Type B pancreatic cell (in vitro differentiated cells): ENCODE measurements around the gene EYS. TPM values are rescaled to one million over a fixed set of nuclear protein-coding genes. Genes with fewer than 3 reads are reported as not detected.
"Not testable (repeated sequence)": the region's sequence is repeated elsewhere in the genome, so short reads cannot be mapped to it uniquely, and the experiment has no call there.

ENCODE experiments used
- DNase-seq: peaks from one replicate; pipeline ENCODE4 v3.0.0; 2021; ENCODE audit warnings: mixed read lengths; ENCODE audit not compliant: unreplicated experiment; ENCODE audit errors: extremely low spot score
- H3K27ac Mint-ChIP-seq: 2 replicates; pipeline ENCODE4 v1.8.0; 2021; ENCODE audit warnings: mild to moderate bottlenecking, mixed read lengths
- H3K27me3 Mint-ChIP-seq: 2 replicates; pipeline ENCODE4 v1.8.0; 2021; ENCODE audit warnings: mixed read lengths
- H3K36me3 Mint-ChIP-seq: 2 replicates; pipeline ENCODE4 v1.8.0; 2021; ENCODE audit warnings: mixed read lengths
- H3K4me1 Mint-ChIP-seq: one replicate; pipeline ENCODE4 v1.8.0; 2021; ENCODE audit warnings: mixed read lengths; ENCODE audit not compliant: unreplicated experiment
- H3K4me3 Mint-ChIP-seq: 2 replicates; pipeline ENCODE4 v1.8.0; 2021; ENCODE audit warnings: mild to moderate bottlenecking, mixed read lengths
- H3K9me3 Mint-ChIP-seq: 2 replicates; pipeline ENCODE4 v1.8.0; 2021; ENCODE audit warnings: mixed read lengths
- total RNA-seq: library from RNA; stranded (reverse); gene quantifications from 2 replicates; pipeline ENCODE4 v1.2.1, GENCODE V29; 2021; ENCODE audit warnings: low replicate concordance
- TF ChIP-seq, protein P1 (sequence below): fragments of 200-600 bp; sonication (generic); conservative IDR thresholded peaks from 2 replicates; pipeline ENCODE4 v1.5.0; 2021; ENCODE audit warnings: antibody characterized with exemption, mild to moderate bottlenecking

Gene EYS
- total RNA-seq, 1 donor from 2014 or later = 1.5 TPM

DNA sequence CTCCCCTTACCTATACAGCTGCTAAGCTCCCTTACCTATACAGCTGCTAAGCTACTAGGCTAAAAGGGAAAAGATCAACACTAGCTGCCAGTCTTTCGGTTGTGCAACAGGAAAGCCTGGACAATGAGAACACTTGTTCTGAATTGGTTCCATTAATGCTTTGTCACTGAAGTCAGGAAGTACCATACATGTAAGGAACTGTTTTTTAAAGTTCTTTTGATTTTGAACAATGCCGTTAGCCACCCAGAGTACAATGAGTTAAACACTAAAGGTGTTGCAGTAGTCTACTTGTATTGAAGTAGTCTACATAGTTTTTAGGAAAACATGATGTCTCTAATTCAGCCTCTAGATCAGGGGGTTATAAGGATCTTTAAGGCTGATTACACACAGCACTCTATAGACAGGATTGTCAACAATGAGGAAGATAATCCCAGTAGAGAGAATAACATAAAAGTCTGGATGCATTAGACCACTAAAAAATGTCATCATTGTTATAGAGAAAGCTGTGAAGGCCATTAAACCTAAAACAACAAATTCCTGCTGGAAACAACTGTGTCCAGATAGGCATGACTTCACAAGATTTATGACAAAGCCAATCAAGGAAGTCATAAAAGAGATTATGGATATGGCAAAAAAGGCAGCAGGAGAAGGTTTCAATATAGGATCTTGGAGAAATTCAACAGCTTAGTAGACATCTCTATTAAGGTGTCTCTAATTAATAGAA, 1765.1 kb downstream of the EYS start:
- TF ChIP-seq, protein P1, sequence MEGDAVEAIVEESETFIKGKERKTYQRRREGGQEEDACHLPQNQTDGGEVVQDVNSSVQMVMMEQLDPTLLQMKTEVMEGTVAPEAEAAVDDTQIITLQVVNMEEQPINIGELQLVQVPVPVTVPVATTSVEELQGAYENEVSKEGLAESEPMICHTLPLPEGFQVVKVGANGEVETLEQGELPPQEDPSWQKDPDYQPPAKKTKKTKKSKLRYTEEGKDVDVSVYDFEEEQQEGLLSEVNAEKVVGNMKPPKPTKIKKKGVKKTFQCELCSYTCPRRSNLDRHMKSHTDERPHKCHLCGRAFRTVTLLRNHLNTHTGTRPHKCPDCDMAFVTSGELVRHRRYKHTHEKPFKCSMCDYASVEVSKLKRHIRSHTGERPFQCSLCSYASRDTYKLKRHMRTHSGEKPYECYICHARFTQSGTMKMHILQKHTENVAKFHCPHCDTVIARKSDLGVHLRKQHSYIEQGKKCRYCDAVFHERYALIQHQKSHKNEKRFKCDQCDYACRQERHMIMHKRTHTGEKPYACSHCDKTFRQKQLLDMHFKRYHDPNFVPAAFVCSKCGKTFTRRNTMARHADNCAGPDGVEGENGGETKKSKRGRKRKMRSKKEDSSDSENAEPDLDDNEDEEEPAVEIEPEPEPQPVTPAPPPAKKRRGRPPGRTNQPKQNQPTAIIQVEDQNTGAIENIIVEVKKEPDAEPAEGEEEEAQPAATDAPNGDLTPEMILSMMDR = no peak
- Mint-ChIP-seq H3K9me3 (no peaks in the 10 kb centered on the region), H3K4me3 (no peak overlapping the region), H3K27me3 (no peaks in the 10 kb centered on the region), H3K4me1 (no peaks in the 10 kb centered on the region), H3K36me3 (no peaks in the 10 kb centered on the region), H3K27ac (no peak overlapping the region)
- no peak for DNase-seq

DNA sequence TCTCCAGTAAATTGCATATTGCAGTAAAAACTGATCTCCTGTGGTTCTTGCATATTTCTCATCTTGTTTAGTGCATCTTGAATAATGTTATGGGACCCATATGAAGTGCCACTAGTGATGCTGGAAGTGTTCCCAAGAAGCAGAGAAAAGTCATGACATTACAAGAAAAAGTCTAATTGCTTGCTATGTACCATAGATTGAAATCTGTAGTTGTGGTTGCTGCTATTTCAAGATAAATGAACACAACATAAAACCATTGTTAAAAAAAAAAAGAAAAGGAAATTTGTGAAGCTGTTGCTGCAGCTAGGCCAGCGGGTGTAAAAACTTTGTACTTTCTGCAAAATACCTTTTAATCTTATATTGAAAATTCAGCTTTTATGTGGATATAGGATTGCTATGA, 1767.0 kb downstream of the EYS start:
- no peak for DNase-seq
- H3K4me1 Mint-ChIP-seq = no peaks in the 10 kb centered on the region
- TF ChIP-seq, protein P1 = no peak
- H3K27me3 Mint-ChIP-seq = no peaks in the 10 kb centered on the region
- H3K36me3 Mint-ChIP-seq = no peaks in the 10 kb centered on the region
- H3K4me3 Mint-ChIP-seq = no peak overlapping the region
- no peak overlapping the region for H3K27ac Mint-ChIP-seq
- H3K9me3 Mint-ChIP-seq = no peaks in the 10 kb centered on the region

DNA sequence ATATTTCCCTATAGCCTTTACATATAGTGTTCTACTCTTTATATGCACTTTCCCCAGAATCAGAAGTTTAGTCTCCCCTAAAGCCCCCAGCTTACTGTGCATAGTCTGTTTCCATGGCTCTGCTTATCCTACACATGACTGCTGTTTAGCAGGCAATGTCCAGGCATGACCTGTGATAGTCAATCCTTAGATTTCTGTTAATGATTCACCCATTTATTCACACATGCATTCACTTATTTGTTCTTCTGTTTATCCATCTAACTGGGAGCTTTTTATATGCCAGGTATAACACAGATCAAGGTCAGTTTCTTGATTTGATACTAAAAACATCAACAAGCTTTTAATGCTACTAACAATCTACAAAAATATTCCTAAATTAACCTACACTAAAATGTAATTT, 1770.6 kb downstream of the EYS start:
- no peak for DNase-seq
- TF ChIP-seq, protein P1 = no peak
- no peaks in the 10 kb centered on the region for H3K9me3 Mint-ChIP-seq
- H3K27ac Mint-ChIP-seq = no peak overlapping the region
- no peaks in the 10 kb centered on the region for H3K36me3 Mint-ChIP-seq
- H3K27me3 Mint-ChIP-seq = no peaks in the 10 kb centered on the region
- no peak overlapping the region for H3K4me3 Mint-ChIP-seq
- no peaks in the 10 kb centered on the region for H3K4me1 Mint-ChIP-seq

DNA sequence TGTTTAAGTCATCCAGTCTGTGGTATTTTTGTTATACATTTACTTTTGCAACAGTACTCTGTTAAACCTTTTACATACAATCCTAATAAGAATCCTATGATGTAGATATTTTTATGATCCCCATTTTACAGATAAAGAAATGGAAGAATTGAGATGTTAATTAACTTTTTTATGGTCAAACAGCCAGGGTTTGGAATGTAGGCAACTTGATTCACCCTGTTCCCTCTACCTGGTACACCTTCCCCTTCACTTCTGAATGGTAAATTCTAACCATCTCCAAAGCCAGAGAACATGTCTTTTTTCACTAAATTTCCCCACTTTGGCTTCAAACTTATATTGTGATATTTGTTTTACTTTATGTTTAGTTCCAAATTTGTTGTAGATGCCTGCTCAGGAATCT, 1771.3 kb downstream of the EYS start:
- no peaks in the 10 kb centered on the region for H3K36me3 Mint-ChIP-seq
- no peaks in the 10 kb centered on the region for H3K27me3 Mint-ChIP-seq
- TF ChIP-seq, protein P1 = no peak

DNA sequence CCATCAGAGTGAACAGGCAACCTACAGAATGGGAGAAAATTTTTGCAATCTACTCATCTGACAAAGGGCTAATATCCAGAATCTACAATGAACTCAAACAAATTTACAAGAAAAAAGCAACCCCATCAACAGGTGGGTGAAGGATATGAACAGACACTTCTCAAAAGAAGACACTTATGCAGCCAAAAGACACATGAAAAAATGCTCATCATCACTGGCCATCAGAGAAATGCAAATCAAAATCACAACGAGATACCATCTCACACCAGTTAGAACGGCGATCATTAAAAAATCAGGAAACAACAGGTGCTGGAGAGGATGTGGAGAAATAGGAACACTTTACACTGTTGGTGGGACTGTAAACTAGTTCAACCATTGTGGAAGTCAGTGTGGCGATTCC, 1773.1 kb downstream of the EYS start:
- H3K27me3 Mint-ChIP-seq, H3K9me3 Mint-ChIP-seq, H3K27ac Mint-ChIP-seq, DNase-seq, H3K36me3 Mint-ChIP-seq, H3K4me3 Mint-ChIP-seq, H3K4me1 Mint-ChIP-seq: not testable (repeated sequence)

More for the DNA sequence above, 1771.3 kb downstream of the EYS start:
- H3K4me3 Mint-ChIP-seq = no peak overlapping the region
- no peaks in the 10 kb centered on the region for H3K9me3 Mint-ChIP-seq
- H3K27ac Mint-ChIP-seq = no peak overlapping the region
- DNase-seq = no peak
- H3K4me1 Mint-ChIP-seq = no peaks in the 10 kb centered on the region

DNA sequence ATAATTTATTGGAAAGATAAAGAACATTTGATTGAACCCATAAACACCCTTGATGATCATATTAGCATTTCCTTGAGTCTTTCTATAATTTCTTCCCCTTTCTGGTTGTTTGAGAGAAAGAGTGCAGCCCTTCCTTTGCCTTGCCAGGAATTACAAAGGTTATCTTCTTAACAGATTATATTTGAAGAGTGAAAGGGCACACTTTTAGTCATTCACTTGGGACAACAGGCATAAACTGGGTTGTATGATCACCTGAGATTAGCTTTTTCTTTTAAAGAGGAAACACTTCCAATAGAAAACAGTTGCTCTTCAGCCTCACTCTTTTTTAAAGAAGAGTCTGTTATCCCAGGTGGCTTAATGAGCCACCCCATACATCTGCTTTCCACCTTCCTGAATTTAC, 1776.2 kb downstream of the EYS start:
- no peak overlapping the region for H3K27ac Mint-ChIP-seq
- no peaks in the 10 kb centered on the region for H3K9me3 Mint-ChIP-seq
- no peaks in the 10 kb centered on the region for H3K36me3 Mint-ChIP-seq
- no peaks in the 10 kb centered on the region for H3K4me1 Mint-ChIP-seq
- H3K4me3 Mint-ChIP-seq = no peak overlapping the region
- peaks cover 3% of the 10 kb centered on the region for H3K27me3 Mint-ChIP-seq
- DNase-seq = no peak
- TF ChIP-seq, protein P1 = no peak
